ENCODE data around the gene OR2H1. TPM values are rescaled to one million over a fixed set of nuclear protein-coding genes. Genes with fewer than 3 reads are reported as not detected.

OR2H1 gene
- total and polyA plus RNA-seq, 9 of the 15 experiments (the other 6 are each of a cell fraction or from before 2014, with no cell fraction given), result not detected

DNA sequence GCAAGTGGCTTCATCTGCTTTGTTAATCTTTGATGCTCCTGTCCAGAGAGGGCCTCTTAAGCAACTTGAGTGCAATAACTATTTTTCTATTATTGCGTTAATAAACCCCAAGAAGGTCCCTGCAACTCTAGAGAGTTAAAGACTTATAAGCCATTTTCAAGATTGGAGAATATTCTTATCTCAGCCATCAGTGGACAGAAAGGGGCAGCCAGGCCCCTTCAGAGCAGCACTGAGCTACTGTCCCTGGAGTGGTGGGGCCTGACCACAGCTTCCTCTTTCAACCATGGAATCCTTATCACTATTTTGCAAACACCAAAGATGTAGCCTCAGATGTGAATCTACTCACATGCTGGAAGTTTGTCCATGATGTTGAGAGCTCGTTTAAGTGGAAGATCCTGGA is 33.6 kb downstream of the OR2H1 start (continued):
- TF ChIP-seq PRPF4 (IDR thresholded peaks at IDR 0.05; ENCODE audit: insufficient read depth, low read depth, low read length, poor library complexity, severe bottlenecking) (no peak), HMG20B (CRISPR knock-in tag; IDR thresholded peaks at IDR 0.05) (no peak), U2AF2 (optimal IDR thresholded peaks at IDR 0.05; ENCODE audit: low read depth, low read length) (no peak), PYGO2 (tag; IDR thresholded peaks at IDR 0.05) (no peak), NFIC (IDR thresholded peaks at IDR 0.05) (no peak), ZNF668 (CRISPR knock-in tag; IDR thresholded peaks at IDR 0.05) (no peak), CBFB (CRISPR knock-in tag; IDR thresholded peaks at IDR 0.05) (no peak), ZNF551 (CRISPR knock-in tag; IDR thresholded peaks at IDR 0.05) (no peak), SMAD3 (CRISPR knock-in tag; conservative IDR thresholded peaks at IDR 0.05) (peak; percentile 86; the same call in 1 of the 2 replicates), EP400 (IDR thresholded peaks at IDR 0.05) (no peak), ZNF445 (CRISPR knock-in tag; IDR thresholded peaks at IDR 0.05; ENCODE audit: low read depth) (no peak), ARHGAP35 (IDR thresholded peaks at IDR 0.05; ENCODE audit: partially characterized antibody) (no peak), ZNF133 (CRISPR knock-in tag; IDR thresholded peaks at IDR 0.05) (no peak), U2AF1 (optimal IDR thresholded peaks at IDR 0.05; ENCODE audit: low read depth, low read length) (no peak), MTA3 (IDR thresholded peaks at IDR 0.05; ENCODE audit: borderline replicate concordance) (no peak), EP300 (IDR thresholded peaks at IDR 0.05; ENCODE audit: low read length) (peak; percentile 70; the same call in 1 of the 2 replicates), BRD4 (IDR thresholded peaks at IDR 0.05) (no peak), ZNF586 (CRISPR knock-in tag; conservative IDR thresholded peaks at IDR 0.05) (no peak), TAF15 (IDR thresholded peaks at IDR 0.05; ENCODE audit: low read depth, low read length) (no peak), ZNF707 (CRISPR knock-in tag; conservative IDR thresholded peaks at IDR 0.05) (no peak)
- TF ChIP-seq, protein P1, sequence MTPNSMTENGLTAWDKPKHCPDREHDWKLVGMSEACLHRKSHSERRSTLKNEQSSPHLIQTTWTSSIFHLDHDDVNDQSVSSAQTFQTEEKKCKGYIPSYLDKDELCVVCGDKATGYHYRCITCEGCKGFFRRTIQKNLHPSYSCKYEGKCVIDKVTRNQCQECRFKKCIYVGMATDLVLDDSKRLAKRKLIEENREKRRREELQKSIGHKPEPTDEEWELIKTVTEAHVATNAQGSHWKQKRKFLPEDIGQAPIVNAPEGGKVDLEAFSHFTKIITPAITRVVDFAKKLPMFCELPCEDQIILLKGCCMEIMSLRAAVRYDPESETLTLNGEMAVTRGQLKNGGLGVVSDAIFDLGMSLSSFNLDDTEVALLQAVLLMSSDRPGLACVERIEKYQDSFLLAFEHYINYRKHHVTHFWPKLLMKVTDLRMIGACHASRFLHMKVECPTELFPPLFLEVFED (CRISPR knock-in tag; conservative IDR thresholded peaks at IDR 0.05), result no peak
- TF ChIP-seq, protein P2, sequence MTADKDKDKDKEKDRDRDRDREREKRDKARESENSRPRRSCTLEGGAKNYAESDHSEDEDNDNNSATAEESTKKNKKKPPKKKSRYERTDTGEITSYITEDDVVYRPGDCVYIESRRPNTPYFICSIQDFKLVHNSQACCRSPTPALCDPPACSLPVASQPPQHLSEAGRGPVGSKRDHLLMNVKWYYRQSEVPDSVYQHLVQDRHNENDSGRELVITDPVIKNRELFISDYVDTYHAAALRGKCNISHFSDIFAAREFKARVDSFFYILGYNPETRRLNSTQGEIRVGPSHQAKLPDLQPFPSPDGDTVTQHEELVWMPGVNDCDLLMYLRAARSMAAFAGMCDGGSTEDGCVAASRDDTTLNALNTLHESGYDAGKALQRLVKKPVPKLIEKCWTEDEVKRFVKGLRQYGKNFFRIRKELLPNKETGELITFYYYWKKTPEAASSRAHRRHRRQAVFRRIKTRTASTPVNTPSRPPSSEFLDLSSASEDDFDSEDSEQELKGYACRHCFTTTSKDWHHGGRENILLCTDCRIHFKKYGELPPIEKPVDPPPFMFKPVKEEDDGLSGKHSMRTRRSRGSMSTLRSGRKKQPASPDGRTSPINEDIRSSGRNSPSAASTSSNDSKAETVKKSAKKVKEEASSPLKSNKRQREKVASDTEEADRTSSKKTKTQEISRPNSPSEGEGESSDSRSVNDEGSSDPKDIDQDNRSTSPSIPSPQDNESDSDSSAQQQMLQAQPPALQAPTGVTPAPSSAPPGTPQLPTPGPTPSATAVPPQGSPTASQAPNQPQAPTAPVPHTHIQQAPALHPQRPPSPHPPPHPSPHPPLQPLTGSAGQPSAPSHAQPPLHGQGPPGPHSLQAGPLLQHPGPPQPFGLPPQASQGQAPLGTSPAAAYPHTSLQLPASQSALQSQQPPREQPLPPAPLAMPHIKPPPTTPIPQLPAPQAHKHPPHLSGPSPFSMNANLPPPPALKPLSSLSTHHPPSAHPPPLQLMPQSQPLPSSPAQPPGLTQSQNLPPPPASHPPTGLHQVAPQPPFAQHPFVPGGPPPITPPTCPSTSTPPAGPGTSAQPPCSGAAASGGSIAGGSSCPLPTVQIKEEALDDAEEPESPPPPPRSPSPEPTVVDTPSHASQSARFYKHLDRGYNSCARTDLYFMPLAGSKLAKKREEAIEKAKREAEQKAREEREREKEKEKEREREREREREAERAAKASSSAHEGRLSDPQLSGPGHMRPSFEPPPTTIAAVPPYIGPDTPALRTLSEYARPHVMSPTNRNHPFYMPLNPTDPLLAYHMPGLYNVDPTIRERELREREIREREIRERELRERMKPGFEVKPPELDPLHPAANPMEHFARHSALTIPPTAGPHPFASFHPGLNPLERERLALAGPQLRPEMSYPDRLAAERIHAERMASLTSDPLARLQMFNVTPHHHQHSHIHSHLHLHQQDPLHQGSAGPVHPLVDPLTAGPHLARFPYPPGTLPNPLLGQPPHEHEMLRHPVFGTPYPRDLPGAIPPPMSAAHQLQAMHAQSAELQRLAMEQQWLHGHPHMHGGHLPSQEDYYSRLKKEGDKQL (CRISPR knock-in tag; IDR thresholded peaks at IDR 0.05; ENCODE audit: borderline replicate concordance), result no peak
- TF ChIP-seq, protein P3, sequence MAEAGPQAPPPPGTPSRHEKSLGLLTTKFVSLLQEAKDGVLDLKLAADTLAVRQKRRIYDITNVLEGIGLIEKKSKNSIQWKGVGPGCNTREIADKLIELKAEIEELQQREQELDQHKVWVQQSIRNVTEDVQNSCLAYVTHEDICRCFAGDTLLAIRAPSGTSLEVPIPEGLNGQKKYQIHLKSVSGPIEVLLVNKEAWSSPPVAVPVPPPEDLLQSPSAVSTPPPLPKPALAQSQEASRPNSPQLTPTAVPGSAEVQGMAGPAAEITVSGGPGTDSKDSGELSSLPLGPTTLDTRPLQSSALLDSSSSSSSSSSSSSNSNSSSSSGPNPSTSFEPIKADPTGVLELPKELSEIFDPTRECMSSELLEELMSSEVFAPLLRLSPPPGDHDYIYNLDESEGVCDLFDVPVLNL (CRISPR knock-in tag; IDR thresholded peaks at IDR 0.05; ENCODE audit: low read depth), result no peak
